Endothelial cell of umbilical vein (primary cell): Measurements from ENCODE around the gene TMEM170A. TPM values are rescaled to one million over a fixed set of nuclear protein-coding genes. Genes with fewer than 3 reads are reported as not detected.

Experiments
- BruUV-seq: library from RNA; stranded (reverse); fragments of 400-500 nt; replicated peaks from 2 replicates; lab custom pipeline; 2021; lab: Mats Ljungman, UMichigan
- CTCF ChIA-PET: fragments of 300-600, 350-600 bp; sonication (Branson Sonifier 250); formaldehyde crosslinking; loops from one replicate; lab custom pipeline; 2021; ENCODE audit warnings: antibody characterized with exemption, inconsistent platforms; lab: Charles Lee
- POLR2A ChIA-PET: fragments of 300-600, 350-600 bp; sonication (Branson Sonifier 250); formaldehyde crosslinking; loops from one replicate; lab custom pipeline; 2021; ENCODE audit warnings: antibody characterized with exemption, inconsistent platforms; lab: Charles Lee
- DNase-seq: peaks from one replicate; pipeline ENCODE4 v3.0.0-alpha.2; 2011; ENCODE audit warnings: low read depth, low spot score
- FAIRE-seq: peaks from 2 replicates; lab custom pipeline; 2011; peaks lifted over from hg19 to GRCh38; lab: Jason Lieb, UNC
- H2AFZ ChIP-seq: 2 replicates; pipeline ENCODE4 v1.6.0; 2012; ENCODE audit warnings: low read depth, low read length, control low read depth, inconsistent platforms
- H3K27ac ChIP-seq: 2 replicates; pipeline ENCODE4 v1.5.1; 2011; ENCODE audit warnings: low read depth, mild to moderate bottlenecking, control low read depth, low read length, moderate library complexity; ENCODE audit not compliant: insufficient read depth
- H3K27me3 ChIP-seq, 2 experiments: 2 replicates each; pipeline versions ENCODE4 v1.6.0 to v1.6.1; 2011; ENCODE audit warnings: low read length in 2 of 2, mixed read lengths in 1 of 2; ENCODE audit not compliant: control insufficient read depth in 2 of 2, insufficient read depth in 2 of 2
- H3K36me3 ChIP-seq, 2 experiments: 2 replicates in 1 of 2; 3 replicates in 1 of 2; pipeline ENCODE4 v1.5.1; 2011; ENCODE audit warnings: low read length in 2 of 2, mild to moderate bottlenecking in 1 of 2, moderate library complexity in 1 of 2; ENCODE audit not compliant: control insufficient read depth in 2 of 2, insufficient read depth in 2 of 2; ENCODE audit errors: extremely low read depth in 1 of 2
- H3K4me1 ChIP-seq: 3 replicates; pipeline ENCODE4 v1.5.1; 2011; ENCODE audit warnings: mild to moderate bottlenecking, low read length; ENCODE audit not compliant: control insufficient read depth, insufficient read depth; ENCODE audit errors: extremely low read depth
- H3K4me2 ChIP-seq: 2 replicates; pipeline ENCODE4 v1.6.1; 2011; ENCODE audit warnings: low read length, control low read depth, mixed read lengths; ENCODE audit not compliant: insufficient read depth
- H3K4me3 ChIP-seq, 3 experiments: fragments of 200-600 bp in 1 of 3; sonication (generic), shearing (Covaris generic) in 1 of 3; replicated peaks in 1 of 3; 2 replicates each; pipeline ENCODE4 v1.5.1; 2011 to 2016; ENCODE audit warnings: control low read depth in 3 of 3, low read length in 3 of 3, mild to moderate bottlenecking in 2 of 3, inconsistent platforms in 1 of 3, low read depth in 1 of 3, moderate library complexity in 1 of 3; ENCODE audit not compliant: insufficient read depth in 1 of 3
- H3K79me2 ChIP-seq: 2 replicates; pipeline ENCODE4 v1.6.0; 2012; ENCODE audit warnings: low read length, inconsistent platforms; ENCODE audit not compliant: control insufficient read depth, insufficient read depth
- H3K9ac ChIP-seq: replicated peaks from 2 replicates; pipeline ENCODE3; 2011; ENCODE audit warnings: low read length, control low read depth; ENCODE audit not compliant: insufficient read depth; ENCODE audit errors: extremely low read depth
- H3K9me1 ChIP-seq: replicated peaks from 3 replicates; pipeline ENCODE4 v1.6.0; 2011; ENCODE audit warnings: mild to moderate bottlenecking, low read length; ENCODE audit not compliant: control insufficient read depth, insufficient read depth; ENCODE audit errors: extremely low read depth
- H3K9me3 ChIP-seq: replicated peaks from 2 replicates; pipeline ENCODE4 v1.5.1; 2012; ENCODE audit warnings: low read length, inconsistent platforms; ENCODE audit not compliant: control insufficient read depth, insufficient read depth
- H4K20me1 ChIP-seq: replicated peaks from 2 replicates; pipeline ENCODE3; 2011; ENCODE audit warnings: mild to moderate bottlenecking, low read length; ENCODE audit not compliant: control insufficient read depth, insufficient read depth; ENCODE audit errors: extremely low read depth
- CTCF ChIP-seq, 2 donors: IDR thresholded peaks; 1 replicate in 1 of 2; 2 replicates in 1 of 2; pipeline ENCODE4 v1.5.1; 2011; ENCODE audit warnings: low read length in 2 of 2, mild to moderate bottlenecking in 2 of 2, moderate library complexity in 2 of 2, control low read depth in 1 of 2, inconsistent platforms in 1 of 2, low read depth in 1 of 2; ENCODE audit not compliant: insufficient read depth in 1 of 2; ENCODE audit errors: extremely low read depth in 1 of 2
- EZH2 ChIP-seq: IDR thresholded peaks from 2 replicates; pipeline ENCODE4 v1.6.1; 2012; ENCODE audit warnings: borderline replicate concordance, low read depth, mild to moderate bottlenecking, moderate library complexity, low read length, inconsistent platforms; ENCODE audit not compliant: severe bottlenecking
- FOS ChIP-seq: IDR thresholded peaks from 2 replicates; pipeline ENCODE4 v1.6.1; 2011; ENCODE audit warnings: mild to moderate bottlenecking, low read length, moderate library complexity, borderline replicate concordance; ENCODE audit not compliant: insufficient read depth
- GATA2 ChIP-seq: IDR thresholded peaks from 2 replicates; pipeline ENCODE4 v1.7.0; 2011; ENCODE audit warnings: low read depth, mild to moderate bottlenecking, moderate library complexity, mixed read lengths, low read length; ENCODE audit not compliant: insufficient read length, insufficient read depth
- JUN ChIP-seq: IDR thresholded peaks from 2 replicates; pipeline ENCODE4 v1.6.1; 2011; ENCODE audit warnings: borderline replicate concordance, low read depth; ENCODE audit not compliant: insufficient read length, insufficient read depth
- MYC ChIP-seq: IDR thresholded peaks from one replicate; pipeline ENCODE4 v1.6.1; 2011; ENCODE audit warnings: mild to moderate bottlenecking, low read depth, low read length
- POLR2A ChIP-seq: IDR thresholded peaks from 2 replicates; pipeline ENCODE4 v1.6.1; 2012; ENCODE audit warnings: low read depth, mild to moderate bottlenecking, control low read depth, low read length
- POLR2AphosphoS5 ChIP-seq: IDR thresholded peaks from 2 replicates; pipeline ENCODE4 v1.6.1; 2012; ENCODE audit warnings: low read depth, mild to moderate bottlenecking, control low read depth, low read length, moderate library complexity; ENCODE audit not compliant: insufficient read depth
- dilution Hi-C: fragments of 300-500 bp; cut with MboI; formaldehyde crosslinking; loops from one replicate; pipeline ENCODE4 v1.15.0; 2019; ENCODE audit warnings: low sequenced_read_pairs; ENCODE audit not compliant: extremely low pct_ligation_motif_present
- intact Hi-C: fragments of 100-400 bp; cut with micrococcal nuclease; formaldehyde crosslinking; loops from one replicate; pipeline ENCODE4 v1.10.0; 2022
- polyA plus RNA-seq, 4 experiments: library from polyadenylated mRNA; depleted of rRNA in 3 of 4; stranded (reverse) in 3 of 4; unstranded in 1 of 4; fragments of >200 nt; gene quantifications; 2 replicates each; pipeline versions ENCODE4 v1.2.1 to v1.2.3, GENCODE V29; 2011 to 2012; ENCODE audit warnings: missing spikeins in 1 of 4
- total RNA-seq: library from RNA; stranded (reverse); gene quantifications from 2 replicates; pipeline ENCODE4 v1.2.3, GENCODE V29; 2021
- TF ChIP-seq, protein P1 (sequence below): IDR thresholded peaks from 2 replicates; pipeline ENCODE4 v1.6.1; 2011; ENCODE audit not compliant: insufficient read depth, insufficient read length

Gene TMEM170A
- total and polyA plus RNA-seq, 2 donors (not counting 3 experiments of a cell fraction or from before 2014, with no cell fraction given) = 12.9 to 22.2 TPM

DNA sequence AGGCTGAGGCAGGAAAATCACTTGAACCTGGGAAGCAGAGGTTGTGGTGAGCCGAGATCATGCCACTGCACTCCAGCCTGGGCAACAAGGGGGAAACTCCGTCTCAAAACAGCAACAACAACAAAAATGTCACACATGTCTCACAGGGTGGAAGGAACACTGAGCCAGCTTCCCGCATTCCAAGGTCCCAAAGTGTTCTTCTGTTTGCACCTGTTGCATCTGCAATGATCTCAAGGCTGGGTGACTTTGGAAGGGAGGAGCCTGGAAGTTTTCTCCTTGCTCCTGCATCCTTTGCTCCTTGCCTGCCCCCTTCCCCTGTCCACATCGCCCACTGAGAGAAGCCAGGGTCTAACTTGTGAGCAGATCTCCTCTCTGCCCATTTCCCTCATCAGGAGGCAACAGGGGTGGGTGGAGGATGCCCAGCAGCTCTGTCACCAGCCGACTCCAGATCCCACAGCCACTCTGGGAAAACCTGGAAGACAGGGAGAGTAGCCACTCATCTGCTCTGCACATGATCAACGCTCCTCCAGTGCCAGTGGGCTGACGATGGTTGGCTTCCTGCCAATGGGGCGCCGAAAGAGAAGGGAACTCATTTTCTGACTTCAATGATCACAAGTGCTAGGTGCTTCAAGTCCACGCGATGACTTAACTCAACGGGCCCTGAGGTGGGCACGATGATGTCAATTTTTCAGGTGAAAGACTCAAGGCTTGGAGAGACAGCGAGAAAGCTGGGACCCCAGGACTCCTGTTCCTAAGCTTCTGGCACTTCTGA, 18.1 kb upstream of the TMEM170A start:
- intact Hi-C loops = no loop called here
- H4K20me1 ChIP-seq = no peaks in the 10 kb centered on the region
- no peaks in the 10 kb centered on the region for H3K9me3 ChIP-seq
- H3K4me3 ChIP-seq = no peak overlapping the region
- POLR2A ChIA-PET = no interaction called here
- no peaks in the 10 kb centered on the region for H3K9me1 ChIP-seq
- H3K9ac ChIP-seq = no peak overlapping the region
- no TSS peak for BruUV-seq
- no peak overlapping the region for H3K27ac ChIP-seq
- DNase-seq = no peak
- CTCF ChIA-PET = interaction anchor here (0.9 to 1.5 kb wide), 3 partner anchors 10 to 281 kb away, joined by 3 to 6 read pairs (median 3); no protein-coding TSS in a partner anchor
- no peaks in the 10 kb centered on the region for H3K36me3 ChIP-seq
- H2AFZ ChIP-seq = no peak overlapping the region
- no peak for TF ChIP-seq POLR2A
- no peak for TF ChIP-seq EZH2
- TF ChIP-seq MYC = no peak
- TF ChIP-seq, protein P1, sequence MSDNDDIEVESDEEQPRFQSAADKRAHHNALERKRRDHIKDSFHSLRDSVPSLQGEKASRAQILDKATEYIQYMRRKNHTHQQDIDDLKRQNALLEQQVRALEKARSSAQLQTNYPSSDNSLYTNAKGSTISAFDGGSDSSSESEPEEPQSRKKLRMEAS = no peak
- TF ChIP-seq CTCF (IDR thresholded peaks at IDR 0.05; ENCODE audit: extremely low read depth in 1 of 2, insufficient read depth in 1 of 2, low read depth in 1 of 2, low read length in 2 of 2) = no peak
- no peak for TF ChIP-seq JUN
- TF ChIP-seq FOS = no peak
- no peak for TF ChIP-seq POLR2AphosphoS5
- no peak for TF ChIP-seq GATA2
- no peaks in the 10 kb centered on the region for H3K4me1 ChIP-seq
- H3K4me2 ChIP-seq = no peak overlapping the region
- dilution Hi-C loops = no loop called here
- no peaks in the 10 kb centered on the region for H3K79me2 ChIP-seq
- no peaks in the 10 kb centered on the region for H3K27me3 ChIP-seq
- FAIRE-seq = no peak
